Choroid plexus epithelial cell (primary cell): ENCODE measurements around the gene PRKCE.

Experiments
- DNase-seq: peaks from one replicate; pipeline ENCODE4 v3.0.0-alpha.2; 2010; ENCODE audit warnings: low read depth
- H3K4me3 ChIP-seq: 2 replicates; pipeline ENCODE4 v1.5.1; 2011; ENCODE audit warnings: low read depth, mild to moderate bottlenecking, control low read depth, low read length, moderate library complexity
- TF ChIP-seq, protein P1 (sequence below): conservative IDR thresholded peaks from 2 replicates; pipeline ENCODE4 v1.5.1; 2011; ENCODE audit warnings: low read depth, mild to moderate bottlenecking, control low read depth, inconsistent platforms, low read length, moderate library complexity

Gene PRKCE

GRCh38 chr2:46136481-46136880 lies 485.0 kb downstream of the PRKCE start:
- TF ChIP-seq, protein P1, sequence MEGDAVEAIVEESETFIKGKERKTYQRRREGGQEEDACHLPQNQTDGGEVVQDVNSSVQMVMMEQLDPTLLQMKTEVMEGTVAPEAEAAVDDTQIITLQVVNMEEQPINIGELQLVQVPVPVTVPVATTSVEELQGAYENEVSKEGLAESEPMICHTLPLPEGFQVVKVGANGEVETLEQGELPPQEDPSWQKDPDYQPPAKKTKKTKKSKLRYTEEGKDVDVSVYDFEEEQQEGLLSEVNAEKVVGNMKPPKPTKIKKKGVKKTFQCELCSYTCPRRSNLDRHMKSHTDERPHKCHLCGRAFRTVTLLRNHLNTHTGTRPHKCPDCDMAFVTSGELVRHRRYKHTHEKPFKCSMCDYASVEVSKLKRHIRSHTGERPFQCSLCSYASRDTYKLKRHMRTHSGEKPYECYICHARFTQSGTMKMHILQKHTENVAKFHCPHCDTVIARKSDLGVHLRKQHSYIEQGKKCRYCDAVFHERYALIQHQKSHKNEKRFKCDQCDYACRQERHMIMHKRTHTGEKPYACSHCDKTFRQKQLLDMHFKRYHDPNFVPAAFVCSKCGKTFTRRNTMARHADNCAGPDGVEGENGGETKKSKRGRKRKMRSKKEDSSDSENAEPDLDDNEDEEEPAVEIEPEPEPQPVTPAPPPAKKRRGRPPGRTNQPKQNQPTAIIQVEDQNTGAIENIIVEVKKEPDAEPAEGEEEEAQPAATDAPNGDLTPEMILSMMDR = no peak
- H3K4me3 ChIP-seq = no peak overlapping the region
- DNase-seq = no peak

- H3K4me3 ChIP-seq = no peak overlapping the region
- TF ChIP-seq, protein P1 = no peak
- DNase-seq = no peak
Measured at GRCh38 chr2:46136953-46137352, 485.5 kb downstream of the PRKCE start.

- TF ChIP-seq, protein P1 = no peak
- DNase-seq = no peak
- H3K4me3 ChIP-seq = no peak overlapping the region
Measured at GRCh38 chr2:46142546-46143428, 491.3 kb downstream of the PRKCE start.

DNA sequence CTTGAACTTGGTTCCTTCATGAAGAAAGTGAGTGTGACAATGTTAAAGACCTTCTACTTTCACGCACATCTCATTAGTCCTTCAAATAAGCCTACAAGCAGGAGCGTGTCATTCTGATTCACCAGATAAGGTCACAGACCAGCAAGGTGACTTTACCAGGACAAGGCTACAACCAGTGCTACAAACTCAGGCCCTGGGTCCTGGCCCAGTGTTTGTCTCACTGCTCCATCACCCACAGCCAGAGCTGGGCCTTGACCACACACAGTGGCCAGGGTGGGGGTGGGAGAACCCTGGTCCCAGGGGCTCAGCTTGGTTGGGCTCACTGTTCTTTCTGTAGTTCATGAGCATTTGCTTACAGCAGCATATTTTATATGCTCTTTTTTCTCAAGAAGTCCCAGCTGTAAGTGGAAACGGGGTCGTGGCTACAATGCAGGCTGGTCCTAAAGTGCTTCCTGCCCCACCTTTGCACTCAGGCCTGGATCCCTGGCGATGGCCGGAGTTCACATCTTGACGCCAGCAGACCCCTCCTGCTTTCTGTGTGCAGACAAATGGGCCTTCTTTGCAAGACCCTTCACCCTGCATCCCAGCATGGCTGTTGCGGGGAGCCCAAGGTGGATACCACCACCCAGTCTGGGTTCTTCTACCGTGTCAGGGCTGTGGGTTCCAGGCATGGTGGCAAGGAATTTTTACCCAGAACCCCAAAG lies 492.1 kb downstream of the PRKCE start:
- no peak overlapping the region for H3K4me3 ChIP-seq
- TF ChIP-seq, protein P1 = no peak
- DNase-seq = no peak

DNA sequence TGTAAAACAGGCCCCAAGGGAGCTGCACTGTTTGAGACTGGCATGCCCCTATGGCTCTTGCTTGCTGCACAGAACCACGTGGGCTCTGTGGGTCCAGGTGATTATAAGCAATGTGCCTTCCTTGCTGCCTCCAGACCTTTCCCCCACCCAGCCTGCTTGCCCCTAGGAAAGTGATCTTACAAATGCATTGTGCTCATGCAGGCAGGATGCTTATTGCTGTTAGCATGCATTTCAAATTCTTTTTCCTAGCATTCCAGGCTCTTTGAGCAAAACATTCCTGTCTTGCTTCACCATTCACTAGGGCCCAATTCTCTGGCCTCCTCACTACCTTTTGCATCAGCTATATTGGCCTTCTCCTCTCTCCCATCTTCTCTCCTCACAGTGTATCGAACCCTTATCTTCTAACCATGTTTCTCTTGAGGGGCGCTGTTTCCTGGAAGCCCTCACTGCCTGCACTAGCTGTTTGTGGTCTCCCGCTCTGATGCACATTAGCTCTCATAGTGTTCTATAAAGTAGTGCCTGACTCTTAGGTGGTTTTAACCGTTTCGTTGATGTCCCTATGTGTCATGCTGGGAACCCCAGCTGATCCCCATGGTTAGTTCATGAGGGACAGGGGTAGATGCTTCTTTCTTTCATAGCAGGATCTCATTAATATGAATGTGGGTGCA lies 492.8 kb downstream of the PRKCE start:
- no peak overlapping the region for H3K4me3 ChIP-seq
- DNase-seq = no peak
- TF ChIP-seq, protein P1 = no peak

DNA sequence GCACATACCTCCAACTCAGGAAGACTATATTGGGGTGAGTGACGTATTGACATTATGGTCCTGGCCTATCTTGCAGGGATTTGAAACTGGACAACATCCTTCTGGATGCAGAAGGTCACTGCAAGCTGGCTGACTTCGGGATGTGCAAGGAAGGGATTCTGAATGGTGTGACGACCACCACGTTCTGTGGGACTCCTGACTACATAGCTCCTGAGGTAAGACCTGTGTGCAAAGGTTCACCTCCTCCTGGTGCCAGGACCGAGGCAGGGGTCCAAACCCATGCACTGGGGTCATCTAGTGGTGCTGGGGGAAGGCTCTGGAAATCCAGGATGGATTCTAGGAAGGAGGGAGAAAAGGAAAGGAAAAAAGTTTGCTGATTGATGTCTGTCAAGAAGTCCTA lies 493.5 kb downstream of the PRKCE start:
- DNase-seq = no peak
- TF ChIP-seq, protein P1 = no peak
- H3K4me3 ChIP-seq = no peak overlapping the region
